Measurements from ENCODE around the gene BIRC6. TPM values are rescaled to one million over a fixed set of nuclear protein-coding genes. Genes with fewer than 3 reads are reported as not detected.
"Not testable (repeated sequence)": the region's sequence is repeated elsewhere in the genome, so short reads cannot be mapped to it uniquely, and the experiment has no call there.

The BIRC6 gene
- total and polyA plus RNA-seq, 12 donors, result 14.2 to 165 (median 80.7) TPM

- no peak overlapping the region for H3K27ac ChIP-seq
- H3K4me3 ChIP-seq, result no peak overlapping the region
- no peak for DNase-seq
- H3K4me1 ChIP-seq (replicated peaks in 1 of 2), result no peaks in the 10 kb centered on the region
- WGBS, 4 donors, result 89 to 95% (median 90%) methylated on average over 2 of the region's 2 CpGs
- TF ChIP-seq POLR2A (IDR thresholded peaks at IDR 0.05) (no peak), CTCF (IDR thresholded peaks at IDR 0.05) (no peak)
- intact Hi-C loops (cut with DNase I), result no loop called here
- no peaks in the 10 kb centered on the region for H3K36me3 ChIP-seq (replicated peaks in 1 of 2)
- no peaks in the 10 kb centered on the region for H3K9me3 ChIP-seq (replicated peaks in 1 of 3)
- no peaks in the 10 kb centered on the region for H3K27me3 ChIP-seq
Observed at GRCh38 chr2:32330136-32330535, 26.7 kb upstream of the BIRC6 start.

- Histone ChIP-seq H3K27ac (no peak overlapping the region), H3K36me3 (replicated peaks in 1 of 2) (no peaks in the 10 kb centered on the region), H3K4me1 (replicated peaks in 1 of 2) (no peaks in the 10 kb centered on the region), H3K9me3 (replicated peaks in 1 of 3) (no peaks in the 10 kb centered on the region), H3K4me3 (no peak overlapping the region), H3K27me3 (no peaks in the 10 kb centered on the region)
- no peak for TF ChIP-seq CTCF (IDR thresholded peaks at IDR 0.05)
- intact Hi-C loops (cut with DNase I), result no loop called here
- DNase-seq, result peak in 5 of 7 donors; percentile 33 to 72 (median 42)
- 51 to 62% (median 54%) methylated on average over 2 of the region's 2 CpGs for WGBS, 4 donors
Observed at GRCh38 chr2:32342801-32343200, 14.0 kb upstream of the BIRC6 start.

GRCh38 chr2:32350797-32351196 lies 6.0 kb upstream of the BIRC6 start:
- H3K4me3 ChIP-seq; intact Hi-C loops (cut with DNase I); H3K27ac ChIP-seq; H3K9me3 ChIP-seq (replicated peaks in 1 of 3); H3K36me3 ChIP-seq (replicated peaks in 1 of 2); H3K27me3 ChIP-seq; DNase-seq; H3K4me1 ChIP-seq (replicated peaks in 1 of 2): not testable (repeated sequence)
- 81 to 96% (median 91%) methylated on average over 3 of the region's 3 CpGs for WGBS, 4 donors

- DNase-seq, result no peak
- Histone ChIP-seq H3K27me3 (no peaks in the 10 kb centered on the region), H3K4me3 (peak overlapping the region; percentile 5 to 87 (median 62)), H3K9me3 (replicated peaks in 1 of 3) (no peaks in the 10 kb centered on the region), H3K27ac (peak overlapping the region; percentile 88 to 99 (median 96)), H3K36me3 (replicated peaks in 1 of 2) (no peaks in the 10 kb centered on the region), H3K4me1 (replicated peaks in 1 of 2) (peaks cover 10 to 31% of the 10 kb centered on the region in 2 donors)
- intact Hi-C loops (cut with DNase I), result no loop called here
- TF ChIP-seq CTCF (IDR thresholded peaks at IDR 0.05) (no peak), POLR2A (IDR thresholded peaks at IDR 0.05) (no peak)
- WGBS, 4 donors, result 8 to 19% (median 9%) methylated on average over 4 to 10 of the region's 10 CpGs
Observed at GRCh38 chr2:32355976-32356680, 695 bp upstream of the BIRC6 start.

Measured in adrenal gland (tissue), 12 donors.